Smooth muscle cell of the brain vasculature (primary cell): ENCODE data around the gene PPFIBP1.
"Not testable (repeated sequence)": the region's sequence is repeated elsewhere in the genome, so short reads cannot be mapped to it uniquely, and the experiment has no call there.

Experiments
- DNase-seq: peaks from one replicate; pipeline ENCODE4 v3.0.0-alpha.2; 2012; ENCODE audit warnings: low read depth, low spot score

PPFIBP1 gene

DNA sequence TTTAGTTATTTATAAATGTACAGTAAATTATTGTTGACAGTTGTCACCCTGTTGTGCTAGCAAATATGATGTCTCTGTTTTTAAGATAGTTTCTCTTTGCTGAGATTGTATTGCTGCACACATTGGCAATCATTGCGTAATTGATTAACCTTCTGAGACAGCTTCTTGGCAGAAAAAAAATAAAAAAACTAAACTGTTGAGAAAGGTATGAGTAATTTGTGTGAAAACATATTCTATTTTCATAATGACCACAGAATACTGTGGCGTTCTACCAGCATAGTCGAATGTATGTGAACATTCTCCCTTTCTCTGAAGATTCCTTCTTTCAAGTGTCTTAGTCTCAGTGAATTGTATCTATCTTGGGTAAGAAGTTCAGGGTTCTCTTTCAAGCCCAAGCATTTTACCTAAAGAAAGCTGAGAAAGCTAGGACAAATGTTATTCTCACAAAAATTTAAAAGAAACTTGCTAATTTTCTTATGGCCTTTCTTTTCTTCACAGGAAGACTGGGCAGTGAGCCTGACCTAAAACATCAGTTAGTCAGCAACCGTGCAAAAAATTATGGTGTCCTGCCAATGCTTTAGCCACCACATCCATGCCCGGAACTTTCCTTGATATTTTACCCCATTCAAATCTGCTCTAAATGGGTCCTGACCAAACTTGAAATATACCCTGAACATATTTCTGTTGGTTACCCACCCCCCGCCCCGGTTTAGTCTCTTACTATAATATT is 103.3 kb downstream of the PPFIBP1 start:
- no peak for DNase-seq

DNA sequence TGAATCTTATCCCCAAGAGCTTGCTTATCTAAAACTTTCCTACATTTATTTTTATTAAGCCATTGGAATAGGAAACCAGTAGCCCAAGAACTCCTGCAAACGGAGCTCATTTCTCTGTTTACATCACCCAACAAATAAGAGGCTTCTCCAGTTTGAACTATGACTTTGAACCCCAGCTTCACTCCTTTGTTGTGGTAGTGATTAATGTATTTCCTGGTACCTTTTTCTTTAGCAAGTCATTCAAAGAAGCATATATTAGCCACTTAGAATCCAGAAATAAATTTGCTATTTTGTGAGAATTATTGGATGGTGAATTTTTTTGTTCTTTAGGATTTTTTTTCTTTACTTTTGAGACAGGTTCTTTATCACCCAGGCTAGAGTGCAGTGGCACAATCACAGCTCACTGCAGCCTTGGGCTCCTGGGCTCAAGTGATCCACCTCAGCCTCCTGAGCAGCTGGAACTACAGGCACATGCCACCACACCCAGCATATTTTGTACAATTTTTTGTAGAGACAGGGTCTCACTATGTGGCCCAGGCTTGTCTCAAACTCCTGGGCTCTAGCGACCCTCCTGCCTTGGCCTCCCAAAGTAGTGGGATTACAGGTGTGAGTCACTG is 104.0 kb downstream of the PPFIBP1 start:
- DNase-seq: not testable (repeated sequence)

DNA sequence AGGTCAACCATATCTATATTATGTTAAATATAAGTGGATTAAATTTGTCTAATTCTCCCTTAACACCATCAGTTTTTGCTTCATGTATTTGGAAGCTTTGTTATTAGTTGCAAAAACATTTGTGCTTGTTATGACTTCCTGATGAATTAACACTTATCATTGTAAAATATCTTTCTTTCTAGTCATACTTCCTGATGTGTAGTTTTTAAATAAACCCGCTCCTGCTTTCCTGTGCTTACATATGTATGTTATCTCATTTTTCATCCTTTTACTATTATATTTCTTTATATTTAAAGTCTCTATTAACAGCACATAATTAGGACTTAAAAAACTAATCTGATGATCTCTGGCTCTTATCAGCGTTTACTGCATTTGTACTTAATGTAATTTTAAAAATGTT is 106.2 kb downstream of the PPFIBP1 start:
- not testable (repeated sequence) for DNase-seq

DNA sequence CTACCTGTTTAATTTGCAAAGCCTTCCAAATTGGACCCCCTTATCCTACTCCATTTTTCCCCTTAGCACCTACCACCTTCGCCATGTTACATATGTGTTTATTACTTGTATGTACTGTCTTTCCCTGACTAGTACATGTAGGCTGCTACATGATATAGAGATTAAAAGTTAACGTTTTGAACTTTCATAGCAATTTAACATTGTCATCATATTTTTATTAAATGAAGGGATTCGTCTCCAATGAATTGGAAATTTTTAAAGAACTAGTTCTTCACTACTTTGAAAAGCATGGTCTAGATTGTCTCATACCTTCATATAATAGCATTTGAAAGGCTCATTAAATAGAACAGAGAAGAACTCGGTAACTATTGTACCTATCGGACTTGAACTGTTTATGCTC is 107.4 kb downstream of the PPFIBP1 start:
- no peak for DNase-seq

GRCh38 chr12:27631813-27632491 is 107.9 kb downstream of the PPFIBP1 start:
- DNase-seq: no peak

DNA sequence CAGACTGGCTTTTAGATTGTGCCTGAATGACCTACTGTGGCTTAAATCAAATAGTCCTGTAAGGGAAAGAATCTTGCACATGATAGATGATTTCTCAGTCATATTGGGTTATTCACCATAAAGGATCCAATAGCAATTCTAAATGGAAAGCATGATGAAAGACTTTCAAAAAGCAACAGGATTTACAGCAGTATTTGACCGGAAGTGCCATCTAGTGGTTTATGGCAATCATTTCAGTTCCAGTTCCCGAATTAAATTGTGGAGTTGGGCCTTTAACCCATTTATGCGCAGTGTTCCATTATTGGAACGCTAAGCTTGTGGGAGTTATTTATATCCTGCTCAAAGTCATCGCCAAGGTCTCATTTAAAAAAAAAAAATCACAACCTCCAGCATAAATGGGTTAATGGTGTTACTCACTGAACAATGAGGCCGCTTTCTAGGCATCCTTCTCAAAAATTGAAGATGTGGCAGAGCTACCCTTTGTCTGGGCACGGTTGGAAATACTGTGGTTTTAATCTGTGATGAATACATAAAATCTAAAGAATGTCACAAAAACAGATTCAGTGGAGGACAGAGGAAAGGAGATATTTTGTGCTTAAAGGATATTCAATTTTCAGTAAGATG is 111.5 kb downstream of the PPFIBP1 start:
- no peak for DNase-seq

GRCh38 chr12:27636569-27636968 is 112.6 kb downstream of the PPFIBP1 start:
- not testable (repeated sequence) for DNase-seq

GRCh38 chr12:27637524-27637923 is 113.5 kb downstream of the PPFIBP1 start:
- no peak for DNase-seq

GRCh38 chr12:27639265-27639664 is 115.3 kb downstream of the PPFIBP1 start:
- no peak for DNase-seq

- not testable (repeated sequence) for DNase-seq
Measured at GRCh38 chr12:27640566-27641200, 116.7 kb downstream of the PPFIBP1 start.

- DNase-seq: not testable (repeated sequence)
Measured at GRCh38 chr12:27642361-27642760, 118.4 kb downstream of the PPFIBP1 start.

DNA sequence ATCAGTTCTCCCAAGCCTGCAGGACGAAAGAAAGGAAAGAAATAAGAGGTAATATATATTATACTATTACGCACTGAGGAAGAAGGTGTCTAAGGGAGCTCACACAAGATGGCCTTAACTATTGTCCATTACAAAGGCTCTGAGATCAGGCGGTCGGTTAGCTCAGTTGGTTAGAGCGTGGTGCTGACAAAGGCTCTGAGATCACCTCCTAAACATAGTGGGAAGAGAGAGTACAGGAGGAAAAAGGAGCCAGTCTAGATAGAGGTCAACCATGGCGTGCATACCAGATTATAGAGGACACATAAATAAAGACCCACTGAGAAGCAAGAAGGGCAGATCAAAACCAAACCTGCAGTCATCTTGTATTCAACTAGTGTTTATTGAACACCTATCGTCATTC is 118.9 kb downstream of the PPFIBP1 start:
- not testable (repeated sequence) for DNase-seq

DNA sequence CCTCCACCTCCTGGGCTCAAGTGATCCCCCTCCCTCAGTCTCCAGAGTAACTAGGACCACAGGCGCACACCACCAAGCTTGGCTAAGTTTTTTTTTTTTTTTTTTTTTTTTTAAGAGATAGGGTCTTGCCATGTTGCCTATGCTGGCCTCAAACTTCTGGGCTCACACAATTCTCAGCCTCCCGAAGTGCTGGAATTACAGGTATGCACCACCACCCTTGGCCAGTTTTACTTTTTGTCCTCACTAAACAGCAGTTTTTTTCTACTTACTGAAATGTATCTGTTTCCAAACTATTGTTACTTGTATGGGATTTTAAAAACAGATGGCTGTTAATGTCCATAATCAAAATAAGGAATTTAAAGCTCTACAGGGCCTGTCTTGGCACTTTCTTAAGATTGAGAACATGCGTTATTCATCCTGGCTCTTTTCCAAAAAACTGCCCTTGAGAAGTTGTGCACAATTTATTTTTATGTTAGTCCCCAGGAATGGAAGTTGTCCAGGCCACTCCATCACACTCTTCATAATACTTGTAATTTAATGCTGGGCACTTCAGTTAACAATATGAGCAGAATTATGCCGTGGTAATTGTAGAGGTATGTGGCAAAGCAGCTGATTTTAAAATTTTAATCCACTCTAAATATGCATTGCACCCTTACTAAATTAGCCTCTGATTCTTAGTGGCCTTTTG is 120.3 kb downstream of the PPFIBP1 start:
- DNase-seq: no peak

- no peak for DNase-seq
Measured at GRCh38 chr12:27645671-27646070, 121.7 kb downstream of the PPFIBP1 start.

GRCh38 chr12:27646149-27646548 is 122.1 kb downstream of the PPFIBP1 start:
- DNase-seq: no peak

- DNase-seq: no peak
Measured at GRCh38 chr12:27650011-27650410, 126.0 kb downstream of the PPFIBP1 start.

- DNase-seq: no peak
Measured at GRCh38 chr12:27651201-27651600, 127.2 kb downstream of the PPFIBP1 start.

DNA sequence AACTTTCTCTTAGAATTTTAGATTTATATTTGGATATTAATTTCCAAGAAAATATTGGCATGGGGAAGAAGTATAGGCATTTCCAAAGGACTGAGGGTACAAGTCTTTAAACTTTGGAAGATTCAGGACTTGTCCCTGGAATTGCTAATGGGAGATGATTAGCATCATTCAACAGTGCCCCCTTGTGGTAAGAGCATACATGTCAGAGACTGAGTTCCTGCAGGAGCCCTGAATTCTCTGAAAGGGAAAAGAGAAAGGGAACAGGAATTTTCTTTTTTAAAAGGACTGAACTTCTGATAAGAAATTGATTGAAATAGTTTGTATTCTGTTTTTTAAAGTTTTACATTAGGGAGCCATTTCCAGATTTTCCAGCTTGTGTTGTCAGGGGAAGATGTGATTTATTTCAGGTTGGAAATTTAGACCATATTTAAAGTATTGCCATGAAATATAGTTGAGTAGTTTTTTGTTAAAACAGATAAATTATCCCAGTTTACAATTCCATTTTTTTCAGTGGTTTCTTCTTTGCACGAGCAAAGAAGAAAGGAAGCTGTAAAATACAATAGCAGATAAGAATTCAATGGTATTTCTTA is 128.3 kb downstream of the PPFIBP1 start:
- DNase-seq: peak; percentile 77

DNA sequence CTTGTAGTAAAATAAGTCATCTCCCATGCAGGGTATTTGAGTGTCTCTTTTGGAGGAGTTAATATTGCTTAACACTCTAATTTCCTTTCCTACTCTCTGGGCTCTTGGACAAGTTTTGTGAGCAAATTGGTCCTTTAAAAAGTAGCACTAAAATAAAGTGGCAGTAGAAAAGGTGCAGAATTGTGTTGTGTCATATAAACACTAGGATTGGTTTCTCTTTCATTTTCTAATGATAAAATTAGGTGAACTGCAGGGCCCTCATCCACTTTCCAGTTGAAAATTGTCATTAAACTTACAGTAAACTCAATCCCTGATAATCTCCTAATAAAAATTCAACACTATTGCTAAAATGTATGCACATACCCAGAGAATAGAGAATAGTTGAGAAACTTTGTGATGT is 129.7 kb downstream of the PPFIBP1 start:
- no peak for DNase-seq

DNA sequence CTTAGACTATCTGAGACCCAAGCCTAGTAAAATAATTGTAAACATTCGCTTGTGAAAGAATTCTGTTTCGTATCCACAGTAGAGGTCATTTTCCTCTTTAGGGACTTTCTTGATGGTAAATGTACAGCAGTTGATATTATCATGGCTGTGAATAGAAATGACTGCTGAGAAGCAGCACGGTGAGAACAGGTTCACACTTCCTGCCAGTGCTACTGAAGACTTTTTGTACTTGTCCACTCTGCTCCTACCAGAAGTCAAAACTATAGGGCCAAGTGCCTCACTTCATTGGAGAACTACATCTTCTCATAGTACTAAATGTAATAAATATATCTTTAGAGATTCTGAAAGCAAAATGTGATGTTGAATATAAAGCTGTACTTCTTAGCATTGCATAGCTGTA is 131.5 kb downstream of the PPFIBP1 start:
- DNase-seq: not testable (repeated sequence)

GRCh38 chr12:27657296-27657695 is 133.3 kb downstream of the PPFIBP1 start:
- DNase-seq: no peak
